ENCODE results near the gene TFRC.
"Not testable (repeated sequence)": the region's sequence is repeated elsewhere in the genome, so short reads cannot be mapped to it uniquely, and the experiment has no call there.

GRCh38 chr3:196056371-196056770, 25.5 kb downstream of the TFRC start:
- TF ChIP-seq CTCF, POLR2A, POLR2AphosphoS5 (IDR thresholded peaks at IDR 0.05): not testable (repeated sequence)
